ENCODE data around the gene KRTAP22-1.

Gene KRTAP22-1

GRCh38 chr21:30600787-30601186 lies at the start of gene KRTAP22-1:
TSS of gene KRTAP22-1 (plus strand) at chr21:30601087.
- DNase-seq (ENCODE audit: low spot score): no peak

GRCh38 chr21:30552782-30553181 lies 48.1 kb upstream of the KRTAP22-1 start:
- DNase-seq (ENCODE audit: low spot score): no peak

- DNase-seq (ENCODE audit: low spot score): no peak
Measured at GRCh38 chr21:30555095-30555494, 45.8 kb upstream of the KRTAP22-1 start.

GRCh38 chr21:30561264-30561895 lies 39.5 kb upstream of the KRTAP22-1 start, which contains the start of gene KRTAP19-7:
TSS of gene KRTAP19-7 (minus strand) at chr21:30561314. CDS start at chr21:30561289, 25 bp downstream.
- no peak for DNase-seq (ENCODE audit: low spot score)

GRCh38 chr21:30561957-30562356 lies 38.9 kb upstream of the KRTAP22-1 start:
- no peak for DNase-seq (ENCODE audit: low spot score)

- DNase-seq (ENCODE audit: low spot score): no peak
Measured at GRCh38 chr21:30563072-30563471, 37.8 kb upstream of the KRTAP22-1 start.

- DNase-seq (ENCODE audit: low spot score): no peak
Measured at GRCh38 chr21:30563630-30564029, 37.3 kb upstream of the KRTAP22-1 start.

- no peak for DNase-seq (ENCODE audit: low spot score)
Measured at GRCh38 chr21:30567617-30568016, 33.3 kb upstream of the KRTAP22-1 start.

GRCh38 chr21:30577766-30578165 lies 23.1 kb upstream of the KRTAP22-1 start:
- no peak for DNase-seq (ENCODE audit: low spot score)

GRCh38 chr21:30579346-30579745 lies 21.5 kb upstream of the KRTAP22-1 start:
- no peak for DNase-seq (ENCODE audit: low spot score)

GRCh38 chr21:30580132-30580531 lies 20.8 kb upstream of the KRTAP22-1 start:
- DNase-seq (ENCODE audit: low spot score): no peak

- no peak for DNase-seq (ENCODE audit: low spot score)
Measured at GRCh38 chr21:30582870-30583269, 18.0 kb upstream of the KRTAP22-1 start.

GRCh38 chr21:30590297-30590696 lies 10.6 kb upstream of the KRTAP22-1 start, which contains the start of gene KRTAP22-2:
TSS of gene KRTAP22-2 (minus strand) at chr21:30590397.
- no peak for DNase-seq (ENCODE audit: low spot score)

- DNase-seq (ENCODE audit: low spot score): no peak
Measured at GRCh38 chr21:30592140-30592539, 8.7 kb upstream of the KRTAP22-1 start, which contains the start of gene KRTAP6-3. TSS of gene KRTAP6-3 (plus strand) at chr21:30592440. CDS start at chr21:30592446, 6 bp downstream.

- DNase-seq (ENCODE audit: low spot score): no peak
Measured at GRCh38 chr21:30598802-30599201, 2.1 kb upstream of the KRTAP22-1 start, which contains the start of gene KRTAP6-2. TSS of gene KRTAP6-2 (minus strand) at chr21:30598902. CDS start at chr21:30598874, 28 bp downstream.

GRCh38 chr21:30605968-30606367 lies 5.1 kb downstream of the KRTAP22-1 start:
- no peak for DNase-seq (ENCODE audit: low spot score)

GRCh38 chr21:30612132-30612531 lies 11.2 kb downstream of the KRTAP22-1 start:
- no peak for DNase-seq (ENCODE audit: low spot score)

GRCh38 chr21:30613836-30614235 lies 12.9 kb downstream of the KRTAP22-1 start, which contains the start of gene KRTAP6-1:
TSS of gene KRTAP6-1 (minus strand) at chr21:30613930. CDS start at chr21:30613904, 26 bp downstream.
- DNase-seq (ENCODE audit: low spot score): no peak

- no peak for DNase-seq (ENCODE audit: low spot score)
Measured at GRCh38 chr21:30615199-30615598, 14.3 kb downstream of the KRTAP22-1 start.

GRCh38 chr21:30616125-30616524 lies 15.2 kb downstream of the KRTAP22-1 start, which contains the start of gene KRTAP20-1:
TSS of gene KRTAP20-1 (plus strand) at chr21:30616425. CDS start at chr21:30616455, 30 bp downstream.
- DNase-seq (ENCODE audit: low spot score): no peak

GRCh38 chr21:30620080-30620479 lies 19.2 kb downstream of the KRTAP22-1 start:
- DNase-seq (ENCODE audit: low spot score): no peak

GRCh38 chr21:30620522-30620921 lies 19.6 kb downstream of the KRTAP22-1 start, which contains the start of gene KRTAP20-4:
TSS of gene KRTAP20-4 (plus strand) at chr21:30620627.
- DNase-seq (ENCODE audit: low spot score): no peak

GRCh38 chr21:30623362-30623761 lies 22.5 kb downstream of the KRTAP22-1 start:
- no peak for DNase-seq (ENCODE audit: low spot score)
